Chondrocyte (in vitro differentiated cells): ENCODE measurements around the gene ENC1. TPM values are rescaled to one million over a fixed set of nuclear protein-coding genes. Genes with fewer than 3 reads are reported as not detected.
A peak's percentile ranks its signal among the peaks of the same experiment; 100 is the strongest.

Experiments
- DNase-seq: peaks from one replicate; pipeline ENCODE4 v3.0.0; 2021; ENCODE audit warnings: mixed read lengths, low spot score
- H3K27ac Mint-ChIP-seq: one replicate; pipeline ENCODE4 v1.8.0; 2021; ENCODE audit warnings: mild to moderate bottlenecking, moderate library complexity, mixed read lengths; ENCODE audit not compliant: unreplicated experiment
- H3K27me3 Mint-ChIP-seq: 2 replicates; pipeline ENCODE4 v1.8.0; 2021; ENCODE audit warnings: low read depth, mixed read lengths
- H3K36me3 Mint-ChIP-seq: 2 replicates; pipeline ENCODE4 v1.8.0; 2021; ENCODE audit warnings: low read depth, mixed read lengths
- H3K4me1 Mint-ChIP-seq: 2 replicates; pipeline ENCODE4 v1.8.0; 2021; ENCODE audit warnings: low read depth, mild to moderate bottlenecking, mixed read lengths
- H3K4me3 Mint-ChIP-seq: one replicate; pipeline ENCODE4 v1.8.0; 2021; ENCODE audit warnings: mild to moderate bottlenecking, moderate library complexity, mixed read lengths; ENCODE audit not compliant: unreplicated experiment
- H3K9me3 Mint-ChIP-seq: 2 replicates; pipeline ENCODE4 v1.8.0; 2021; ENCODE audit warnings: low read depth, mixed read lengths
- total RNA-seq: library from RNA; stranded (reverse); gene quantifications from 3 replicates; pipeline ENCODE4 v1.2.1, GENCODE V29; 2021
- TF ChIP-seq, protein P1 (sequence below): fragments of 200-600 bp; sonication (generic); IDR thresholded peaks from 2 replicates; pipeline ENCODE4 v1.5.0; 2021; ENCODE audit warnings: antibody characterized with exemption, mild to moderate bottlenecking, moderate library complexity

Gene ENC1
- total RNA-seq, 1 donor from 2014 or later = 51.1 TPM

DNA sequence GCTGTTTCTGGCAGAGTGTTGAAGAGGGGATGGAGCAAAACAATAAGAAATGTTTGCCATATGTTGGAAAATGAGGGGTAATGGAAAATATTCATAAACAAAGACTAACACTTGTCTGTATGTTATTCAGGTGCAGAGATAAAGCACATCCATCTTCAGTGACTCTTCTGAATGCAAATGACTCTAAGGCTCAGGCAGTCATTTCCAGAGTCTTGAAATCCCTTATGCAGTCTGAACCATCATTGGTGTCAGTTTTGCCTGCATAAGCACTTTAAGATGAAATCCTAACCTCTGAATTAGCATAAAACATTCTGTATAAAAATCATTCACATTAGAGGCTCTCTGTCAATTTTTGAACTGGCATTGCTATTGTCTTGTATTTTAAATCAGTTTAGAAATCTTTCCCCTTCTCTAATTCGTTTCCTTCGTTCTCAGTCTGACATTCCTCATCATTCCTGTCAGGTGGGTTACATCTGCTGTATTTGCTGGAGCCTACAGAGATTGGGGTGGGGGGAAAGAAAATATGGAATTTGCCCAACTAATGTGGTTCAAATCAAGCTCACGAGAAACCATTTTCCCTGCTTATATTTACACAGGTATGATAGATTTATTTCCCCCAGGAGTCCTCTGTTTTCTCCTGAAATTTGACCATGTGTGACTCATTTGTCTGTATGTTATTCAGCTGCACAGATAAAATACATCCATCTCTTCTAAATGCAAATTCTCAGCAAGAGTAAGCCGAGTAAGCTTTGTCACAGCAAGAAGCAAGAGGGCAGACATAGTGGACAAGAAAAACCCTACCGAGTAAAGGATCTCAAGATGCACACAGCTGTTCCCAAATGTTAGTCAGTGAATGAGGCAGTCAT lies 31.6 kb downstream of the ENC1 start:
- no peak for DNase-seq
- no peak overlapping the region for H3K27ac Mint-ChIP-seq
- no peaks in the 10 kb centered on the region for H3K27me3 Mint-ChIP-seq
- TF ChIP-seq, protein P1, sequence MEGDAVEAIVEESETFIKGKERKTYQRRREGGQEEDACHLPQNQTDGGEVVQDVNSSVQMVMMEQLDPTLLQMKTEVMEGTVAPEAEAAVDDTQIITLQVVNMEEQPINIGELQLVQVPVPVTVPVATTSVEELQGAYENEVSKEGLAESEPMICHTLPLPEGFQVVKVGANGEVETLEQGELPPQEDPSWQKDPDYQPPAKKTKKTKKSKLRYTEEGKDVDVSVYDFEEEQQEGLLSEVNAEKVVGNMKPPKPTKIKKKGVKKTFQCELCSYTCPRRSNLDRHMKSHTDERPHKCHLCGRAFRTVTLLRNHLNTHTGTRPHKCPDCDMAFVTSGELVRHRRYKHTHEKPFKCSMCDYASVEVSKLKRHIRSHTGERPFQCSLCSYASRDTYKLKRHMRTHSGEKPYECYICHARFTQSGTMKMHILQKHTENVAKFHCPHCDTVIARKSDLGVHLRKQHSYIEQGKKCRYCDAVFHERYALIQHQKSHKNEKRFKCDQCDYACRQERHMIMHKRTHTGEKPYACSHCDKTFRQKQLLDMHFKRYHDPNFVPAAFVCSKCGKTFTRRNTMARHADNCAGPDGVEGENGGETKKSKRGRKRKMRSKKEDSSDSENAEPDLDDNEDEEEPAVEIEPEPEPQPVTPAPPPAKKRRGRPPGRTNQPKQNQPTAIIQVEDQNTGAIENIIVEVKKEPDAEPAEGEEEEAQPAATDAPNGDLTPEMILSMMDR = no peak
- H3K9me3 Mint-ChIP-seq = no peaks in the 10 kb centered on the region
- H3K36me3 Mint-ChIP-seq = no peaks in the 10 kb centered on the region
- H3K4me1 Mint-ChIP-seq = peaks cover 4% of the 10 kb centered on the region
- H3K4me3 Mint-ChIP-seq = no peak overlapping the region

DNA sequence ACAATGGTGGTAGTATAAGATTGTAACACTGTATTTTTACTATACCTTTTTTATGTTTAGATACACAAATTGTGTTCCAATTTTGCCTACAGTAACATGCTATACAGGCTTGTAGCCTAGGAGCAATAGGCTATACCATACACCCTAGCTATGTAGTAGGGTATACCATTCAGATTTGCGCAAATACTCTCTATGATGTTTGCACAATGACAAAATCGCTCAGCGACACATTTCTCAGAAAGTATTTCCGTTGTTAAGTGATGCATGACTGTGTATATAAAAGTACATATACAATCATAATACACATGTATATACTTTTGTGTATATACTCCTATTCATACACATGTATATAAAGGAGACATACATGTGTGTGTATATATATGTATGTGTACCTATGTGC lies 34.8 kb downstream of the ENC1 start:
- H3K9me3 Mint-ChIP-seq = peaks cover 13% of the 10 kb centered on the region
- no peak overlapping the region for H3K4me3 Mint-ChIP-seq
- TF ChIP-seq, protein P1 = no peak
- H3K36me3 Mint-ChIP-seq = peaks cover 3% of the 10 kb centered on the region
- no peaks in the 10 kb centered on the region for H3K27me3 Mint-ChIP-seq
- no peak overlapping the region for H3K27ac Mint-ChIP-seq
- peaks cover 4% of the 10 kb centered on the region for H3K4me1 Mint-ChIP-seq
- no peak for DNase-seq

DNA sequence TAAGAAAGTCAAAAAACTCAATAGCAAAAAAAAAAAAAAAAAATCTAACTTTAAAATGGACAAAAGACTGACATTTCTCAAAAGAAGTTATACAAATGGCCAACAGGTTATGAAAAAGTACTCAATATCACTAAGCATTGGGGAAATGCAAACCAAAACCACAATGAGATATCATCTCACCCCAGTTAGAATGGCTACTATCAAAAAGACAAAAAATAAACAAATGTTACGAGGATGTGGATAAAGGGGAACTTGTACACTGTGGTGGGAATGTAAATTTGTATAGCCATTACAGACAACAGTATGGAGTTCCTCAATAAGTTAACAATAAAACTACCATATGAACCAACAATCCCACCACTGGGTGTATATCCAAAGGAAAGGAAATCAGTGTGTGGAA lies 37.2 kb downstream of the ENC1 start:
- Mint-ChIP-seq H3K4me3 (no peak overlapping the region), H3K27ac (no peak overlapping the region), H3K27me3 (no peaks in the 10 kb centered on the region), H3K9me3 (peaks cover 13% of the 10 kb centered on the region), H3K4me1 (peaks cover 14% of the 10 kb centered on the region), H3K36me3 (peaks cover 3% of the 10 kb centered on the region)
- TF ChIP-seq, protein P1 = no peak
- DNase-seq = no peak

DNA sequence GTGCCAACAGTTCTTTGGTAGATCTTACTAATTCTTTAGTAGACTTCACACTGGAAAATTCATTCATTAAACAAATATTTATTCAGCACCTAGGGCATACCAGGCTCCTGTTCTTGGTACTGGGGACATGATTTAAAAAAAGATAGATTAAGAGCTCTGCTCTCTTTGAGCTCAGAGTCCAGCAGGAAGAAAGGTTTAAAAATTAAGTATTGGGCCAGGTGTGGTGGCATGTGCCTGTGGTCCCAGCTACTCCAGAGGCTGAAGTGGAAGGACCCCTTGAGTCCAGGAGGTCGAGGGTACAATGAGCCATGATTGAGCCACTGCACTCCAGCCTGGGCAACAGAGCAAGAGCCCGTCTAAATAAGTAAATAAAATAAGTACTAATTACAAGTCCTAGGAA lies 41.4 kb downstream of the ENC1 start:
- no peaks in the 10 kb centered on the region for H3K27me3 Mint-ChIP-seq
- peaks cover 13% of the 10 kb centered on the region for H3K9me3 Mint-ChIP-seq
- H3K36me3 Mint-ChIP-seq = peaks cover 3% of the 10 kb centered on the region
- TF ChIP-seq, protein P1 = no peak
- H3K27ac Mint-ChIP-seq = peak overlapping the region; percentile 58
- peaks cover 46% of the 10 kb centered on the region for H3K4me1 Mint-ChIP-seq
- no peak overlapping the region for H3K4me3 Mint-ChIP-seq
- DNase-seq = no peak

DNA sequence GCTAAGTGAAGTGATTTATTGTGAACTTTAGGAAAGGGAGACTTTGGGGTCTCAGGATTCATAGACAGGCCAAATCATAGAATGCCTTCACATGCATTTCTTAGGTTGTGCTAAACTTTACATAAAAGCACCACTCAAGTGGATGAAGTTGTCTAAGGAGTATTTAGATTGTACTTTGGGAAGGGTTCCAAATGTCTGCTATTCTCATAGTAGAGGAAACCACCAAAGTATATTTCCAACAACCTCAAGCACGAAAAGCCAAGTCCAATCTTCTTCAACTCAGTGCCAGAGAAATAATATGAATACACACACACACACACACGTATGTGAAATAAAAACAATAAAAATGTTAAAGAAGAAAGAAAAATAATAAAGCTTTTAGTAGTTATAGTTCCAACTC lies 41.8 kb downstream of the ENC1 start:
- peaks cover 13% of the 10 kb centered on the region for H3K9me3 Mint-ChIP-seq
- no peak for DNase-seq
- H3K4me3 Mint-ChIP-seq = no peak overlapping the region
- peak overlapping the region; percentile 58 for H3K27ac Mint-ChIP-seq
- TF ChIP-seq, protein P1 = no peak
- peaks cover 3% of the 10 kb centered on the region for H3K36me3 Mint-ChIP-seq
- no peaks in the 10 kb centered on the region for H3K27me3 Mint-ChIP-seq
- H3K4me1 Mint-ChIP-seq = peaks cover 51% of the 10 kb centered on the region
